Kidney (tissue), 14 donors: ENCODE data around the gene ARHGEF7. TPM values are rescaled to one million over a fixed set of nuclear protein-coding genes. Genes with fewer than 3 reads are reported as not detected.

Experiments
- DNase-seq, 5 donors: peaks; one replicate each; pipeline ENCODE4 v3.0.0-alpha.2; 2013 to 2020
- FAIRE-seq: peaks from 2 replicates; lab custom pipeline; 2012; peaks lifted over from hg19 to GRCh38; lab: Jason Lieb, UNC
- H3K27ac ChIP-seq, 2 donors: one replicate each; pipeline ENCODE4 v1.7.0; 2013; ENCODE audit warnings: low read depth in 2 of 2, low read length in 2 of 2, inconsistent platforms in 1 of 2
- H3K27me3 ChIP-seq: one replicate; pipeline ENCODE4 v1.7.1; 2013; ENCODE audit warnings: low read length, inconsistent platforms; ENCODE audit not compliant: control insufficient read depth, insufficient read depth
- H3K36me3 ChIP-seq, 3 donors: one replicate each; pipeline versions ENCODE4 v1.7.0 to v1.7.1; 2013; ENCODE audit warnings: low read length in 3 of 3, control low read depth in 1 of 3, inconsistent platforms in 1 of 3; ENCODE audit not compliant: insufficient read depth in 3 of 3, control insufficient read depth in 2 of 3
- H3K4me1 ChIP-seq, 3 donors: one replicate each; pipeline versions ENCODE4 v1.7.0 to v1.7.1; 2013; ENCODE audit warnings: low read length in 3 of 3, inconsistent platforms in 1 of 3, low read depth in 1 of 3; ENCODE audit not compliant: control insufficient read depth in 2 of 3, insufficient read depth in 2 of 3
- H3K4me3 ChIP-seq, 3 donors: one replicate each; pipeline versions ENCODE4 v1.7.0 to v1.8.1; 2013; ENCODE audit warnings: low read length in 3 of 3, control low read depth in 1 of 3, inconsistent platforms in 1 of 3
- H3K9ac ChIP-seq, 3 donors: one replicate each; pipeline versions ENCODE4 v1.7.0 to v1.7.1; 2013; ENCODE audit warnings: low read length in 3 of 3, control low read depth in 1 of 3, inconsistent platforms in 1 of 3
- H3K9me3 ChIP-seq, 3 donors: one replicate each; pipeline versions ENCODE4 v1.7.0 to v1.7.1; 2013; ENCODE audit warnings: low read length in 3 of 3, control low read depth in 1 of 3, inconsistent platforms in 1 of 3; ENCODE audit not compliant: control insufficient read depth in 2 of 3, insufficient read depth in 1 of 3
- intact Hi-C: fragments of 100-400 bp; cut with DNase I; formaldehyde crosslinking; loops from one replicate; pipeline ENCODE4 v1.11.1; 2022
- polyA plus RNA-seq: library from polyadenylated mRNA; stranded (reverse); fragments of 350-450 nt; fragmentation: Illumina TruSeq; extraction: RNeasy Lipid Tissue Mini Kit (QIAGEN cat#74804); gene quantifications from one replicate; pipeline ENCODE4 v1.2.3, GENCODE V29; 2014; ENCODE audit warnings: low read depth, low replicate concordance; ENCODE audit not compliant: insufficient read depth
- total RNA-seq: library from RNA; stranded (reverse); fragmentation: NEBNext Ultra II Directional; extraction: Animal tissue kit (Norgen Biotek cat#: 25700); gene quantifications from one replicate; pipeline ENCODE4 v1.2.1, GENCODE V29; 2021
- TF ChIP-seq, protein P1 (sequence below): IDR thresholded peaks from 3 replicates; pipeline ENCODE4 v1.5.1; 2012; ENCODE audit warnings: mild to moderate bottlenecking, moderate library complexity, borderline replicate concordance; ENCODE audit not compliant: insufficient read depth; ENCODE audit errors: extremely low read depth
- donor health status: control.
- donor health status: control.
- donor health status: control.
- donor health status: control.
- donor health status: control.
- donor health status: DM: yes; HTN: yes; CAD: no.
- donor health status: Normal renal cell carcinoma (clear cell type).

The ARHGEF7 gene
- total and polyA plus RNA-seq, 2 donors from 2014 or later, result 17.9 to 56.4 TPM

DNA sequence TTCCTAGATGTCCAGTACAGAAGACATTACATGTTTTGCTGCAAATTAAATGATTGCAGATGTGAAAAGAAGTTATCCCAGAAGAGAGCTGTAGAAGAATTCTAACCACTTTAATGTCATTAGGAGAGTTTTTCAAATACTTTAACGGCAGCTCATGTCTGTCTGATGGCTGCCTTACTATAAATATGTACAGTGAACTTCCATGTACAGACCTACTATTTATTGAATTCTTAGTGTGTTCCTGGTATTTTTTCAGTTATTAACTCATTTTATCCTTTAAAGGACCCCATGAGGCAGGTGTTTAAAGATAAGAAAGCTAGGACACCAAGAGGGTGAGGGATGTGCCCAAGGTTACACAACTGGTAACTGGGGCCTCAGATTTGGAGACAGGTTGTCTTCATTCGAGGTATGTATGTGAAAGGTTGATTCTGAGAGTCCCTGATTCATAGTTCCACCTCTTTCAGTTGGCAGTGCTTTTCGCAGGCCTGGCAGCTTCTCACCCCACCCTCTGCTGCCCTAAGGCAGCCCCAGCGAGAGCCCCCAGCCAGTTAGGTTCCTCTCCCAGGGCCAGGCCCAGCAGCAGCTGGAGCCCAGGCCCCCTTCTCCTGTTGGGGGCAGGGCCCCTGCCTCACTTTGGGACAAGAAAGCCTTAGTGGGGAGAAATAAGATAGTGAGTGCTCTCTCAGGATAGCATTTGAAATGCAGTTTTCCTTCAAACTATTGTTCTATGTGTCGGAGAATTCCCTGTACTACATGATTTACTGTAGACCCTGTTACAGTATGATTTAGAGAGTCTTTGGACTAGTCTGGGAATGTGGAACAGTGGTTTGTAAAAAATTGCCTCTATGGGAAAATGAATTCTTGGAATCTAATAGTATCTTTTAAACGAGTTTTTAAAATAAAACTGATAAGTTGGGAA, 137.6 kb downstream of the ARHGEF7 start:
- no peaks in the 10 kb centered on the region for H3K27me3 ChIP-seq
- TF ChIP-seq, protein P1, sequence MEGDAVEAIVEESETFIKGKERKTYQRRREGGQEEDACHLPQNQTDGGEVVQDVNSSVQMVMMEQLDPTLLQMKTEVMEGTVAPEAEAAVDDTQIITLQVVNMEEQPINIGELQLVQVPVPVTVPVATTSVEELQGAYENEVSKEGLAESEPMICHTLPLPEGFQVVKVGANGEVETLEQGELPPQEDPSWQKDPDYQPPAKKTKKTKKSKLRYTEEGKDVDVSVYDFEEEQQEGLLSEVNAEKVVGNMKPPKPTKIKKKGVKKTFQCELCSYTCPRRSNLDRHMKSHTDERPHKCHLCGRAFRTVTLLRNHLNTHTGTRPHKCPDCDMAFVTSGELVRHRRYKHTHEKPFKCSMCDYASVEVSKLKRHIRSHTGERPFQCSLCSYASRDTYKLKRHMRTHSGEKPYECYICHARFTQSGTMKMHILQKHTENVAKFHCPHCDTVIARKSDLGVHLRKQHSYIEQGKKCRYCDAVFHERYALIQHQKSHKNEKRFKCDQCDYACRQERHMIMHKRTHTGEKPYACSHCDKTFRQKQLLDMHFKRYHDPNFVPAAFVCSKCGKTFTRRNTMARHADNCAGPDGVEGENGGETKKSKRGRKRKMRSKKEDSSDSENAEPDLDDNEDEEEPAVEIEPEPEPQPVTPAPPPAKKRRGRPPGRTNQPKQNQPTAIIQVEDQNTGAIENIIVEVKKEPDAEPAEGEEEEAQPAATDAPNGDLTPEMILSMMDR, result no peak
- DNase-seq (peak in 1 of 5 donors; percentile 56), FAIRE-seq (no peak)
- H3K4me3 ChIP-seq, result no peak overlapping the region
- no peak overlapping the region for H3K27ac ChIP-seq
- no peak overlapping the region for H3K9ac ChIP-seq
- H3K36me3 ChIP-seq, result peaks cover 0 to 10% (median 3%) of the 10 kb centered on the region in 3 donors
- no peaks in the 10 kb centered on the region for H3K9me3 ChIP-seq
- intact Hi-C loops, result no loop called here
- no peaks in the 10 kb centered on the region for H3K4me1 ChIP-seq

- Histone ChIP-seq H3K4me1 (no peaks in the 10 kb centered on the region), H3K36me3 (peaks cover 0 to 15% (median 7%) of the 10 kb centered on the region in 3 donors), H3K9me3 (no peaks in the 10 kb centered on the region), H3K27ac (no peak overlapping the region), H3K4me3 (no peak overlapping the region), H3K9ac (no peak overlapping the region), H3K27me3 (no peaks in the 10 kb centered on the region)
- FAIRE-seq, result no peak
- TF ChIP-seq, protein P1, result no peak
- no peak for DNase-seq
- intact Hi-C loops, result no loop called here
Measured at GRCh38 chr13:111253365-111253872, 138.3 kb downstream of the ARHGEF7 start.

DNA sequence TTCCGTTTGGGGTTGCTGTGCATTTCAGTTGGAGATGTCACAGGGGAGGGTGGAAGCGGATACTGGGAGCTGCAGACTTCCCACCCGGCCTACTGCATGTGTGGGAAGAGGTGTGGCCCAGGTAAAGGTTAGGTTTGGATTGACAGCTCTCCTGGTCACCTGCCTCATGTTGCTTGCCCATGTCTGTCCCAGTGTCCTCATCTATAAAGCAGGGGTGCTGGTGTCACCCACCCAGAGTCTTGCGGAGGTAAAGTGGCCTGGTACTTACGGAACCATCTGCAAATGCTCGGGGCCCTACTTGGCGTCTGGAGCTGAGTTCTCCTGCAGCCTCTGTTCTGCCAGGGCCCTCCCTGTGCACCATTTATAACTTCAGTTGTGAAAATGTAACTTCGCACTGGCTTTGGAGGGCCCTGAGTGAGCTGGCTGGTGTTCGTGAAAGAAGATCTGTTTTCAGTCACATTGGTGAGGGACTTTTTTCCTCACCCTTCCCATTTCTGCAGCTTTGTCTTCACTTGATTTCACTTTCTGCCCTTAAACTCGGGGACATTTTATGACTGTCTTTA, 140.2 kb downstream of the ARHGEF7 start:
- no peaks in the 10 kb centered on the region for H3K4me1 ChIP-seq
- H3K27me3 ChIP-seq, result no peaks in the 10 kb centered on the region
- intact Hi-C loops, result no loop called here
- DNase-seq, result no peak
- no peak for FAIRE-seq
- H3K9ac ChIP-seq, result no peak overlapping the region
- TF ChIP-seq, protein P1, result no peak
- H3K36me3 ChIP-seq, result peaks cover 0 to 26% (median 14%) of the 10 kb centered on the region in 3 donors
- H3K9me3 ChIP-seq, result no peaks in the 10 kb centered on the region
- no peak overlapping the region for H3K27ac ChIP-seq
- no peak overlapping the region for H3K4me3 ChIP-seq
